C4-2B (cell line): ENCODE data around the gene EGLN1.

Source experiments
- CTCF ChIP-seq: fragments of 450-650 bp; conservative IDR thresholded peaks from 2 replicates; pipeline ENCODE4 v1.5.1; 2017; ENCODE audit warnings: mild to moderate bottlenecking
- ZFX ChIP-seq: fragments of 450-650 bp; IDR thresholded peaks from 2 replicates; pipeline ENCODE4 v1.6.1; 2017

- TF ChIP-seq CTCF (no peak), ZFX (no peak)
Measured at GRCh38 chr1:231351816-231352215, 70.3 kb downstream of the EGLN1 start.
